Gastroesophageal sphincter (tissue), 3 donors: ENCODE results near the gene EEF1A2.

Source experiments
- CTCF ChIP-seq, 4 experiments: fragments of 200-600 bp in 2 of 4; fragments of 450-650 bp in 2 of 4; sonication (generic) in 1 of 4; IDR thresholded peaks; one replicate each; pipeline ENCODE4 v1.5.1; 2017 to 2019; ENCODE audit warnings: antibody characterized with exemption in 4 of 4, mild to moderate bottlenecking in 2 of 4, moderate library complexity in 2 of 4
- EP300 ChIP-seq: sonication (generic); formaldehyde crosslinking; IDR thresholded peaks from one replicate; pipeline ENCODE4 v1.6.1; 2017; ENCODE audit warnings: antibody characterized with exemption, mild to moderate bottlenecking
- POLR2A ChIP-seq, 2 donors: fragments of 450-650 bp; IDR thresholded peaks; one replicate each; pipeline ENCODE4 v1.6.1; 2017; ENCODE audit warnings: antibody characterized with exemption in 2 of 2, mild to moderate bottlenecking in 2 of 2, moderate library complexity in 1 of 2

- TF ChIP-seq CTCF (IDR thresholded peaks at IDR 0.05) (no peak), EP300 (no peak), POLR2A (IDR thresholded peaks at IDR 0.05) (no peak)
These were observed 43.8 kb upstream of the EEF1A2 start for GRCh38 chr20:63542696-63543095.
